Neural progenitor cell (in vitro differentiated cells): ENCODE data around the gene LRP1B. TPM values are rescaled to one million over a fixed set of nuclear protein-coding genes. Genes with fewer than 3 reads are reported as not detected.

Experiments used
- DNase-seq: peaks from one replicate; pipeline ENCODE4 v3.0.0-alpha.2; 2016; ENCODE audit warnings: low spot score
- H2AFZ ChIP-seq: fragments of 200-600 bp; sonication (generic); replicated peaks from 2 replicates; pipeline ENCODE4 v1.6.1; 2016; ENCODE audit warnings: antibody characterized with exemption
- H3F3A ChIP-seq: fragments of 200-600 bp; sonication (generic); 2 replicates; pipeline ENCODE4 v1.6.1; 2016; ENCODE audit warnings: antibody characterized with exemption, low read depth
- H3K27ac ChIP-seq: fragments of 200-600 bp; sonication (generic); 2 replicates; pipeline ENCODE4 v1.5.1; 2016; ENCODE audit warnings: mild to moderate bottlenecking
- H3K27me3 ChIP-seq: fragments of 200-600 bp; sonication (generic); 2 replicates; pipeline ENCODE4 v1.6.1; 2016; ENCODE audit warnings: mild to moderate bottlenecking, moderate library complexity
- H3K36me3 ChIP-seq: fragments of 200-600 bp; sonication (generic); 2 replicates; pipeline ENCODE4 v1.5.1; 2016
- H3K4me1 ChIP-seq: fragments of 200-600 bp; sonication (generic); 2 replicates; pipeline ENCODE4 v1.6.1; 2016; ENCODE audit warnings: mixed run types
- H3K4me2 ChIP-seq: fragments of 200-600 bp; sonication (generic); 2 replicates; pipeline ENCODE4 v1.6.1; 2016
- H3K4me3 ChIP-seq: fragments of 200-600 bp; sonication (generic); 2 replicates; pipeline ENCODE4 v1.5.1; 2016
- H3K79me2 ChIP-seq: fragments of 200-600 bp; sonication (generic); 2 replicates; pipeline ENCODE4 v1.6.1; 2016; ENCODE audit warnings: low read depth
- H3K9ac ChIP-seq: fragments of 200-600 bp; sonication (generic); 2 replicates; pipeline ENCODE4 v1.6.1; 2016
- H3K9me3 ChIP-seq: fragments of 200-600 bp; sonication (generic); 2 replicates; pipeline ENCODE4 v1.5.1; 2016; ENCODE audit warnings: low read depth
- H4K20me1 ChIP-seq: fragments of 200-600 bp; sonication (generic); 2 replicates; pipeline ENCODE4 v1.6.1; 2016; ENCODE audit warnings: low read depth
- H3K27ac Mint-ChIP-seq: 3 replicates; pipeline ENCODE4 v1.8.0; 2021; ENCODE audit warnings: mixed read lengths
- H3K27me3 Mint-ChIP-seq: 2 replicates; pipeline ENCODE4 v1.8.0; 2022; ENCODE audit warnings: low read depth, mild to moderate bottlenecking, inconsistent platforms, moderate library complexity, mixed read lengths; ENCODE audit not compliant: insufficient read depth
- H3K36me3 Mint-ChIP-seq: 3 replicates; pipeline ENCODE4 v1.8.0; 2021; ENCODE audit warnings: mixed read lengths
- H3K4me1 Mint-ChIP-seq: 3 replicates; pipeline ENCODE4 v1.8.0; 2021; ENCODE audit warnings: mixed read lengths
- H3K4me3 Mint-ChIP-seq: 3 replicates; pipeline ENCODE4 v1.8.0; 2021; ENCODE audit warnings: mild to moderate bottlenecking, moderate library complexity, mixed read lengths
- H3K9me3 Mint-ChIP-seq: 3 replicates; pipeline ENCODE4 v1.8.0; 2020; ENCODE audit warnings: mixed read lengths
- EZH2 ChIP-seq: fragments of 200-600 bp; sonication (generic); IDR thresholded peaks from 2 replicates; pipeline ENCODE4 v1.6.1; 2017; ENCODE audit warnings: antibody characterized with exemption, mild to moderate bottlenecking, moderate library complexity
- EZH2phosphoT487 ChIP-seq: fragments of 200-600 bp; sonication (generic); IDR thresholded peaks from 2 replicates; pipeline ENCODE4 v1.6.1; 2017; ENCODE audit warnings: antibody characterized with exemption
- total RNA-seq: library from RNA; depleted of rRNA; stranded (reverse); fragments of >200 nt; gene quantifications from 2 replicates; pipeline ENCODE4 v1.2.3, GENCODE V29; 2015; ENCODE audit warnings: low replicate concordance
- TF ChIP-seq, protein P1 (sequence below): fragments of 200-600 bp; sonication (generic); IDR thresholded peaks from 2 replicates; pipeline ENCODE4 v1.5.1; 2017; ENCODE audit warnings: antibody characterized with exemption, mild to moderate bottlenecking

The LRP1B gene
- total RNA-seq, 1 donor from 2014 or later: not detected

DNA sequence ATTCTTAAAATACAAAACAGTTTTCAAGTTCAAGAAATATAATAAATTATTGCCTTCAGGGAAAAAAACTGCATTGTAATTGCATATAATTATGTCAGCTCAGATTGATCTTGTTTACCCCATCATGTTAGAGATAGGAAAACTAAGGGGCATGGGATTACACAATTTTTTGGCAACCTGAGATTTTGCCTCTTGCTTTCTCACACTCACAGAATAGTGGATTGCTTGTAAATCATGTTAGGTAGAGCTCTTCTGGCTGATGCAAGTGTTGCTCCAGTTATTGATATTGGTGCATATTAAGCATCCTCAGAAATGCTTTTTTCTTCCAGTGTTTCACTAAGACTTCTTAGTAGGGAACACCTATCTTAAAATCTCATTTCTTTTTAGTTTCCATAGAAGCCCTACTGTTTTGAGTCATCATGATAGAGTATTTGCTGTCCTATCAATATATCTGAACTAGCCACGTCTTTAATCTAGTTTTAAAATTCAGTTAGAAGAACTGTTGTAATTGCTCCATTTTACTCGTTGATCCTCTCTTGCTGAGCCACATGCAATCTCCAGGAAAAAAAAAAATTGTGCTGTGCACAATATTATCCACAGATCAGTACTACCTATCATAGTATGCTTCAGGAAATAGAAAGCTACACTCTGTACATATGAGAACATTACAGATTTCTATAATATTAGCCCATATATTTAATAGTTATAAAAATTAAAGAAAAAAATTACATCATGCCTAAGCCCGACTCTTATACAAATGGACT lies 393.1 kb downstream of the LRP1B start:
- Mint-ChIP-seq H3K9me3 (no peaks in the 10 kb centered on the region), H3K27me3 (peaks cover 2% of the 10 kb centered on the region), H3K4me3 (no peak overlapping the region), H3K36me3 (no peaks in the 10 kb centered on the region), H3K27ac (no peak overlapping the region), H3K4me1 (no peaks in the 10 kb centered on the region)
- no peaks in the 10 kb centered on the region for H3K36me3 ChIP-seq
- no peak overlapping the region for H2AFZ ChIP-seq
- H4K20me1 ChIP-seq: no peaks in the 10 kb centered on the region
- H3K27ac ChIP-seq: no peak overlapping the region
- no peak overlapping the region for H3K4me2 ChIP-seq
- TF ChIP-seq, protein P1, sequence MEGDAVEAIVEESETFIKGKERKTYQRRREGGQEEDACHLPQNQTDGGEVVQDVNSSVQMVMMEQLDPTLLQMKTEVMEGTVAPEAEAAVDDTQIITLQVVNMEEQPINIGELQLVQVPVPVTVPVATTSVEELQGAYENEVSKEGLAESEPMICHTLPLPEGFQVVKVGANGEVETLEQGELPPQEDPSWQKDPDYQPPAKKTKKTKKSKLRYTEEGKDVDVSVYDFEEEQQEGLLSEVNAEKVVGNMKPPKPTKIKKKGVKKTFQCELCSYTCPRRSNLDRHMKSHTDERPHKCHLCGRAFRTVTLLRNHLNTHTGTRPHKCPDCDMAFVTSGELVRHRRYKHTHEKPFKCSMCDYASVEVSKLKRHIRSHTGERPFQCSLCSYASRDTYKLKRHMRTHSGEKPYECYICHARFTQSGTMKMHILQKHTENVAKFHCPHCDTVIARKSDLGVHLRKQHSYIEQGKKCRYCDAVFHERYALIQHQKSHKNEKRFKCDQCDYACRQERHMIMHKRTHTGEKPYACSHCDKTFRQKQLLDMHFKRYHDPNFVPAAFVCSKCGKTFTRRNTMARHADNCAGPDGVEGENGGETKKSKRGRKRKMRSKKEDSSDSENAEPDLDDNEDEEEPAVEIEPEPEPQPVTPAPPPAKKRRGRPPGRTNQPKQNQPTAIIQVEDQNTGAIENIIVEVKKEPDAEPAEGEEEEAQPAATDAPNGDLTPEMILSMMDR: no peak
- TF ChIP-seq EZH2: no peak
- TF ChIP-seq EZH2phosphoT487: no peak
- H3K79me2 ChIP-seq: no peaks in the 10 kb centered on the region
- no peaks in the 10 kb centered on the region for H3K9me3 ChIP-seq
- no peaks in the 10 kb centered on the region for H3F3A ChIP-seq
- H3K4me1 ChIP-seq: no peaks in the 10 kb centered on the region
- no peak overlapping the region for H3K9ac ChIP-seq
- H3K4me3 ChIP-seq: no peak overlapping the region
- no peaks in the 10 kb centered on the region for H3K27me3 ChIP-seq
- no peak for DNase-seq

DNA sequence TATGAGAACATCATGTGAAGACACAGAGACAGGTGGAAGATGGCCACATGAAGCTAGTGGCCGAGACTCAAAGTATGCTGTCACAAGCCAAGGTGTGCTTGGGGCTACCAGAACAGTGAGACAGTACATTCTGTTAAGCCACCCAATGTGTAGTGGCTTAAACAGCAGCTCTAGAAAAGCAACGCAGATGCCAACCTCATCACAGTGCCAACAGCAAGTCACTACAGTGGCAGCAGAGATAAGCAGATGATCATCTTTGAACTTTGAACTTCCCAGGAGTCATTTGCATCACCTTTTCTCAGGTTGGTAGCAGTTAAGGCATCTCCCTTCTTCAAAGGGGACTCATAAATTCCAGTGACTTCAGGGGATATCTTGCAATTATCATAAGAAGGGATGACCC lies 394.4 kb downstream of the LRP1B start:
- Mint-ChIP-seq H3K27me3 (peaks cover 2% of the 10 kb centered on the region), H3K4me3 (no peak overlapping the region), H3K9me3 (no peaks in the 10 kb centered on the region), H3K36me3 (no peaks in the 10 kb centered on the region), H3K27ac (no peak overlapping the region), H3K4me1 (no peaks in the 10 kb centered on the region)
- Histone ChIP-seq H3K9ac (no peak overlapping the region), H3K4me2 (no peak overlapping the region), H4K20me1 (no peaks in the 10 kb centered on the region), H3K27me3 (no peaks in the 10 kb centered on the region), H2AFZ (no peak overlapping the region), H3K4me1 (no peaks in the 10 kb centered on the region), H3F3A (no peaks in the 10 kb centered on the region), H3K9me3 (no peaks in the 10 kb centered on the region), H3K79me2 (no peaks in the 10 kb centered on the region), H3K27ac (no peak overlapping the region), H3K36me3 (no peaks in the 10 kb centered on the region), H3K4me3 (no peak overlapping the region)
- no peak for TF ChIP-seq EZH2
- TF ChIP-seq, protein P1: no peak
- TF ChIP-seq EZH2phosphoT487: no peak
- no peak for DNase-seq

DNA sequence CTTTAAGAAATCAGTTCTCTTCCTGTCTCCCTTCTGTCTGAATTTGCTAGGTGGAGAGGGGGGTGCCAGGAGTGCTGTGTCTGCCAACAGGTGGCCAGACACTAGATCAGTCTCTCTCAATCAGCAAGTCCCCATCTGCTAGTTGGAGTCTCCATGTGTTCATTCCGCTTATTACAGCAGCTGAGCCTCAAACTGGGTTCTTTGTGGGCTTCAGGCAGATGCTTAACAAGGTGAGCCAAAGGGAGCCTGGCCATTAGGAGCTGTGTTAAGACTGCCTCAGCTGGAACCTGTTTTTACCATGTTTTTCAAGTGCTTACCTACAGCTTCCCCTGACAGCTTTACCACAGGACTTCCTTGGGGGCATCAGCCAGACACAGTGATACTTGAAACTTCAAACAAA lies 401.9 kb downstream of the LRP1B start:
- Histone ChIP-seq H3K9me3 (no peaks in the 10 kb centered on the region), H2AFZ (no peak overlapping the region), H3F3A (no peaks in the 10 kb centered on the region), H3K79me2 (no peaks in the 10 kb centered on the region), H3K27ac (no peak overlapping the region), H3K4me3 (no peak overlapping the region), H4K20me1 (no peaks in the 10 kb centered on the region), H3K9ac (no peak overlapping the region), H3K36me3 (no peaks in the 10 kb centered on the region), H3K4me1 (peaks cover 10% of the 10 kb centered on the region), H3K4me2 (no peak overlapping the region), H3K27me3 (no peaks in the 10 kb centered on the region)
- TF ChIP-seq EZH2phosphoT487 (no peak), EZH2 (no peak)
- TF ChIP-seq, protein P1: no peak
- no peak overlapping the region for H3K4me3 Mint-ChIP-seq
- H3K36me3 Mint-ChIP-seq: no peaks in the 10 kb centered on the region
- H3K27ac Mint-ChIP-seq: no peak overlapping the region
- no peak for DNase-seq
- H3K27me3 Mint-ChIP-seq: no peaks in the 10 kb centered on the region
- no peaks in the 10 kb centered on the region for H3K9me3 Mint-ChIP-seq
- peaks cover 14% of the 10 kb centered on the region for H3K4me1 Mint-ChIP-seq
